Endothelial cell (in vitro differentiated cells): Measurements from ENCODE around the gene NUFIP1. TPM values are rescaled to one million over a fixed set of nuclear protein-coding genes. Genes with fewer than 3 reads are reported as not detected.

Source experiments
- DNase-seq: peaks from one replicate; pipeline ENCODE4 v3.0.0; 2021; ENCODE audit warnings: low spot score
- H3K27ac Mint-ChIP-seq: one replicate; pipeline ENCODE4 v1.8.0; 2021; ENCODE audit warnings: mixed read lengths, inconsistent platforms; ENCODE audit not compliant: unreplicated experiment
- H3K27me3 Mint-ChIP-seq: one replicate; pipeline ENCODE4 v1.8.0; 2021; ENCODE audit warnings: mild to moderate bottlenecking, moderate library complexity, mixed read lengths, inconsistent platforms; ENCODE audit not compliant: unreplicated experiment
- H3K36me3 Mint-ChIP-seq: one replicate; pipeline ENCODE4 v1.8.0; 2021; ENCODE audit warnings: mild to moderate bottlenecking, low read depth, mixed read lengths, inconsistent platforms; ENCODE audit not compliant: unreplicated experiment
- H3K4me1 Mint-ChIP-seq: one replicate; pipeline ENCODE4 v1.8.0; 2021; ENCODE audit warnings: mild to moderate bottlenecking, mixed read lengths, inconsistent platforms; ENCODE audit not compliant: unreplicated experiment
- H3K4me3 Mint-ChIP-seq: one replicate; pipeline ENCODE4 v1.8.0; 2021; ENCODE audit warnings: mild to moderate bottlenecking, mixed read lengths, inconsistent platforms; ENCODE audit not compliant: unreplicated experiment
- H3K9me3 Mint-ChIP-seq: one replicate; pipeline ENCODE4 v1.8.0; 2021; ENCODE audit warnings: mixed read lengths, inconsistent platforms; ENCODE audit not compliant: unreplicated experiment
- CTCF ChIP-seq: fragments of 200-600 bp; sonication (generic); IDR thresholded peaks from one replicate; pipeline ENCODE4 v1.5.0; 2021; ENCODE audit warnings: antibody characterized with exemption; ENCODE audit not compliant: unreplicated experiment
- total RNA-seq: library from RNA; stranded (reverse); fragmentation: NEBNext Ultra II Directional; extraction: Animal tissue kit (Norgen Biotek cat#: 25700); gene quantifications from one replicate; pipeline ENCODE4 v1.2.1, GENCODE V29; 2021; ENCODE audit not compliant: unreplicated experiment

The NUFIP1 gene
- total RNA-seq, 1 donor from 2014 or later: 7.0 TPM

GRCh38 chr13:45016792-45017425 is 27.6 kb upstream of the NUFIP1 start:
- H3K27ac Mint-ChIP-seq: no peak overlapping the region

GRCh38 chr13:45015300-45015699 is 26.0 kb upstream of the NUFIP1 start:
- no peak for TF ChIP-seq CTCF
- Mint-ChIP-seq H3K36me3 (peaks cover 14% of the 10 kb centered on the region), H3K27me3 (peaks cover 2% of the 10 kb centered on the region), H3K9me3 (no peaks in the 10 kb centered on the region), H3K4me1 (no peaks in the 10 kb centered on the region), H3K27ac (no peak overlapping the region), H3K4me3 (no peak overlapping the region)
- DNase-seq: no peak

More at GRCh38 chr13:45016792-45017425, 27.6 kb upstream of the NUFIP1 start:
- no peaks in the 10 kb centered on the region for H3K27me3 Mint-ChIP-seq
- H3K4me1 Mint-ChIP-seq: no peaks in the 10 kb centered on the region
- H3K36me3 Mint-ChIP-seq: peaks cover 7% of the 10 kb centered on the region
- no peaks in the 10 kb centered on the region for H3K9me3 Mint-ChIP-seq
- H3K4me3 Mint-ChIP-seq: no peak overlapping the region
- TF ChIP-seq CTCF: no peak
- no peak for DNase-seq

DNA sequence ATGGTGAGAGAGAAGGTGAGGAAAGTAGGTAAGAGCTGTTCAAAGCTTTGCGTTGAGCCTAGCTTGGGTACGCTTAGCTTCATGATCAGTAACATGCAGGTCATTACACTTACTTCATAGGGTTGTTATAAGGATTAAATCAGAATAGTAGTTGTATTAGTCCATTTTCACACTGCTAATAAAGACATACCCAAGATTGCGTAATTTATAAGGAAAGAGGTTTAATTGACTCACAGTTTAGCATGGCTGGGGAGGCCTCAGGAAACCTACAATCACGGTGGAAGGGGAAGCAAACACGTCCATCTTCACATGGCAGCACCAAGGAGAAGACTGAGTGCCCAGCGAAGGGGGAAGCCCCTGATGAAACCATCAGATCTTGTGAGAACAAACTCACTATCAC is 21.9 kb upstream of the NUFIP1 start:
- Mint-ChIP-seq H3K27ac (no peak overlapping the region), H3K27me3 (peaks cover 2% of the 10 kb centered on the region), H3K4me3 (no peak overlapping the region), H3K9me3 (no peaks in the 10 kb centered on the region), H3K4me1 (no peaks in the 10 kb centered on the region), H3K36me3 (peaks cover 24% of the 10 kb centered on the region)
- TF ChIP-seq CTCF: no peak
- DNase-seq: no peak

DNA sequence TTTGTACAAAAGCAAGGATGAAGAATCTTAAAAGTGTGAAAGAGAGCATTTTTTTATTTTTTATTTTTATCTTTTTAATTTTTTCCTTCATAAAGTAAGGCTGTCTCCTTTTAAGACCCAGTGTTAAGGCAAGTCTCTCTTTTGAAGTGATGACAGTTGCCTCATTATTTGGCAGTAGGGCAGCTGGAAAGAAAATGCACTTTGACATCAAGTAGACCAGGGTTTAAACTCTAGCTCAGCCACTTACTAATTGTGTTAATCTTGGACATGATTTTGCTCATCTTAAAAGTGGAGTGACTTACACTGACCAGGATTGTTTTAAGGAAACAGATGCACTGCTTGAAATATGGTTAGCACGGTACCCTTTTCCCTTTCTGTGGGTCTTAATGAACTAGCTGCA is 18.6 kb upstream of the NUFIP1 start:
- no peak for TF ChIP-seq CTCF
- H3K27ac Mint-ChIP-seq: no peak overlapping the region

DNA sequence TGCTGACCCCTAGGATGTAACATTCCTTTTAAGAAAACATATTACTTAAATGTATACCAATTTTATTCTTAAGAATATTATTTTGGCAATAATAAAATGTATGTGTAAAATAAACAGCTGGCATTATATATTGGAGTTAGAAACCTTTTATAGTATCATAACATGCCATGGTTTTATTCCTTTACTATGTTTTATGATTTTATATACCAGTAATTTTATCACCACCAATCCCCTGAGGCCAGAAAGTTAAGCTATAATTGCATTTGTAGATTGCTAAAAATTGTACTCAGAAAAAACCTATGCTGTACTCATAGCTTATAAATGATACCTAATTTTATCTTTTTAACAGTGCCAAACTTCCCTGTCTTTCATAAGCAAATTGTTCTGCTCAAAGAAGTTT is 18.0 kb upstream of the NUFIP1 start:
- Mint-ChIP-seq H3K4me3 (no peak overlapping the region), H3K27me3 (peaks cover 2% of the 10 kb centered on the region), H3K4me1 (no peaks in the 10 kb centered on the region), H3K27ac (no peak overlapping the region), H3K36me3 (peaks cover 28% of the 10 kb centered on the region), H3K9me3 (no peaks in the 10 kb centered on the region)
- TF ChIP-seq CTCF: no peak
- DNase-seq: no peak

More for the DNA sequence above, 18.6 kb upstream of the NUFIP1 start:
- no peak overlapping the region for H3K4me3 Mint-ChIP-seq
- DNase-seq: no peak
- peaks cover 22% of the 10 kb centered on the region for H3K36me3 Mint-ChIP-seq
- peaks cover 2% of the 10 kb centered on the region for H3K27me3 Mint-ChIP-seq
- no peaks in the 10 kb centered on the region for H3K4me1 Mint-ChIP-seq
- no peaks in the 10 kb centered on the region for H3K9me3 Mint-ChIP-seq
